OCI-LY7 (cell line): Measurements from ENCODE around the gene RFC1. TPM values are rescaled to one million over a fixed set of nuclear protein-coding genes. Genes with fewer than 3 reads are reported as not detected.

Source experiments
- BruUV-seq: library from RNA; stranded (reverse); fragments of 400-500 nt; replicated peaks from 2 replicates; lab custom pipeline; 2021; lab: Mats Ljungman, UMichigan
- CTCF ChIA-PET: fragments of 300-600 bp; sonication (Branson Sonifier 250); formaldehyde crosslinking; loops from one replicate; lab custom pipeline; 2022; ENCODE audit warnings: antibody characterized with exemption; ENCODE audit not compliant: unreplicated experiment; lab: Charles Lee
- POLR2A ChIA-PET: fragments of 300-600 bp; sonication (Branson Sonifier 250); formaldehyde crosslinking; loops from one replicate; lab custom pipeline; 2022; ENCODE audit warnings: antibody characterized with exemption; lab: Charles Lee
- DNase-seq: peaks from one replicate; pipeline ENCODE4 v3.0.0-alpha.2; 2015; ENCODE audit warnings: low spot score
- H2AFZ ChIP-seq: fragments of 200-600 bp; sonication (generic), shearing (Covaris generic); 2 replicates; pipeline ENCODE4 v1.6.1; 2014; ENCODE audit warnings: mild to moderate bottlenecking, antibody characterized with exemption, low read length, moderate library complexity
- H3K27ac ChIP-seq: fragments of 200-600 bp; sonication (generic); 2 replicates; pipeline ENCODE4 v1.5.1; 2014; ENCODE audit warnings: mixed run types, low read depth, mild to moderate bottlenecking, moderate library complexity, low read length, inconsistent platforms; ENCODE audit not compliant: poor library complexity, severe bottlenecking
- H3K36me3 ChIP-seq: fragments of 200-600 bp; sonication (generic); 2 replicates; pipeline ENCODE4 v1.6.1; 2014; ENCODE audit warnings: mild to moderate bottlenecking, antibody characterized with exemption, low read length, moderate library complexity, mixed read lengths; ENCODE audit not compliant: insufficient read depth
- H3K4me1 ChIP-seq: fragments of 200-600 bp; sonication (generic); 2 replicates; pipeline ENCODE4 v1.5.1; 2014; ENCODE audit warnings: mild to moderate bottlenecking, low read length; ENCODE audit not compliant: insufficient read depth, poor library complexity, severe bottlenecking
- H3K4me2 ChIP-seq: fragments of 200-600 bp; sonication (generic); 2 replicates; pipeline ENCODE4 v1.6.1; 2014; ENCODE audit warnings: mild to moderate bottlenecking, low read length
- H3K4me3 ChIP-seq: fragments of 200-600 bp; sonication (generic); 2 replicates; pipeline ENCODE4 v1.5.1; 2014; ENCODE audit warnings: mild to moderate bottlenecking, low read depth, low read length; ENCODE audit not compliant: poor library complexity, severe bottlenecking
- H3K79me2 ChIP-seq: fragments of 200-600 bp; sonication (generic); 2 replicates; pipeline ENCODE4 v1.6.1; 2016; ENCODE audit warnings: low read depth, mild to moderate bottlenecking, low read length, moderate library complexity, mixed read lengths; ENCODE audit not compliant: insufficient read depth
- H3K9me2 ChIP-seq: fragments of 200-600 bp; sonication (generic); 2 replicates; pipeline ENCODE4 v1.6.1; 2016; ENCODE audit warnings: mild to moderate bottlenecking, low read length, mixed read lengths; ENCODE audit not compliant: insufficient read depth
- H3K9me3 ChIP-seq: fragments of 200-600 bp; sonication (generic); 2 replicates; pipeline ENCODE4 v1.6.1; 2014; ENCODE audit warnings: mild to moderate bottlenecking, mixed run types, low read length, mixed read lengths
- H4K20me1 ChIP-seq: fragments of 200-600 bp; sonication (generic); 2 replicates; pipeline ENCODE4 v1.6.1; 2014; ENCODE audit warnings: mild to moderate bottlenecking, antibody characterized with exemption, low read length, moderate library complexity, mixed read lengths; ENCODE audit not compliant: insufficient read depth
- CTCF ChIP-seq: fragments of 200-600 bp; sonication (generic); conservative IDR thresholded peaks from 2 replicates; pipeline ENCODE4 v1.5.1; 2014; ENCODE audit warnings: mild to moderate bottlenecking, antibody characterized with exemption, low read length, moderate library complexity, mixed read lengths
- EZH2phosphoT487 ChIP-seq: fragments of 200-600 bp; sonication (generic); IDR thresholded peaks from 2 replicates; pipeline ENCODE4 v1.6.1; 2018; ENCODE audit warnings: low read depth, borderline replicate concordance, mild to moderate bottlenecking, mixed run types, antibody characterized with exemption, low read length, moderate library complexity, mixed read lengths
- intact Hi-C: fragments of 100-400 bp; cut with micrococcal nuclease; formaldehyde crosslinking; loops from one replicate; pipeline ENCODE4 v1.10.0; 2022; ENCODE audit not compliant: unreplicated experiment
- total RNA-seq, 2 experiments: library from RNA; depleted of rRNA in 1 of 2; stranded (reverse); fragments of >200 nt in 1 of 2; shearing (Covaris generic) in 1 of 2; gene quantifications; 2 replicates each; pipeline ENCODE4 v1.2.3, GENCODE V29; 2014 to 2022

RFC1 gene
- total RNA-seq, 2 experiments from 2014 or later = 72.7 to 129 TPM

- ChIA-PET CTCF (no interaction called here), POLR2A (interaction anchor here (1.0 kb wide), 2 partner anchors 45 to 166 kb away, joined by 3 read pairs; no protein-coding TSS in a partner anchor)
- no peak overlapping the region for H3K27ac ChIP-seq
- intact Hi-C loops = loop anchor here (5.0 kb wide), 1 partner anchor 273 kb away; no protein-coding TSS in a partner anchor
- peak overlapping the region; percentile 24; the same call in 1 of the 2 replicates for H3K4me2 ChIP-seq
- TF ChIP-seq CTCF (peak; percentile 74), EZH2phosphoT487 (no peak)
- no peak overlapping the region for H3K4me3 ChIP-seq
- H3K9me3 ChIP-seq = no peaks in the 10 kb centered on the region
- peaks cover 6% of the 10 kb centered on the region for H3K4me1 ChIP-seq
- H3K9me2 ChIP-seq = no peaks in the 10 kb centered on the region
- no peaks in the 10 kb centered on the region for H3K79me2 ChIP-seq
- H2AFZ ChIP-seq = peak overlapping the region; percentile 72; the same call in 1 of the 2 replicates
- BruUV-seq = no TSS peak
- peak; percentile 40 for DNase-seq
- H3K36me3 ChIP-seq = no peaks in the 10 kb centered on the region
- H4K20me1 ChIP-seq = no peaks in the 10 kb centered on the region
Observed at GRCh38 chr4:39410415-39410814, 44.3 kb upstream of the RFC1 start.

- Histone ChIP-seq H4K20me1 (no peaks in the 10 kb centered on the region), H3K36me3 (no peaks in the 10 kb centered on the region), H3K27ac (no peak overlapping the region), H3K9me2 (no peaks in the 10 kb centered on the region), H3K4me2 (no peak overlapping the region), H3K9me3 (no peaks in the 10 kb centered on the region), H3K4me1 (peaks cover 10% of the 10 kb centered on the region), H2AFZ (no peak overlapping the region), H3K4me3 (no peak overlapping the region), H3K79me2 (no peaks in the 10 kb centered on the region)
- intact Hi-C loops = no loop called here
- TF ChIP-seq CTCF = no peak
- TF ChIP-seq EZH2phosphoT487 = no peak
- no peak for DNase-seq
- no TSS peak for BruUV-seq
- ChIA-PET POLR2A (interaction anchor here (0.6 to 2.3 kb wide), 8 partner anchors 10 to 1937 kb away, joined by 3 to 15 read pairs (median 4); no protein-coding TSS in a partner anchor), CTCF (no interaction called here)
Observed at GRCh38 chr4:39407584-39407885, 41.4 kb upstream of the RFC1 start.

- POLR2A ChIA-PET = interaction anchor here (0.5 to 2.3 kb wide), 7 partner anchors 7 to 698 kb away, joined by 3 to 15 read pairs (median 3); no protein-coding TSS in a partner anchor
- no peaks in the 10 kb centered on the region for H3K79me2 ChIP-seq
Observed at GRCh38 chr4:39406763-39407583, 40.8 kb upstream of the RFC1 start, which contains the start of gene KLB. TSS of gene KLB (plus strand) at chr4:39406930. CDS start at chr4:39406950, 20 bp downstream.

More at GRCh38 chr4:39406763-39407583, 40.8 kb upstream of the RFC1 start, which contains the start of gene KLB:
- H3K4me3 ChIP-seq = no peak within 1 kb of the TSS
- no peak within 1 kb of the TSS for H3K27ac ChIP-seq
- H3K4me2 ChIP-seq = no peak within 1 kb of the TSS
- TF ChIP-seq CTCF = no peak
- TF ChIP-seq EZH2phosphoT487 = no peak
- peaks cover 10% of the 10 kb centered on the region for H3K4me1 ChIP-seq
- CTCF ChIA-PET = no interaction called here
- DNase-seq = no peak
- H2AFZ ChIP-seq = no peak within 1 kb of the TSS
- no peaks in the 10 kb centered on the region for H4K20me1 ChIP-seq
- no peaks in the 10 kb centered on the region for H3K9me3 ChIP-seq
- no peaks in the 10 kb centered on the region for H3K36me3 ChIP-seq
- BruUV-seq = no TSS peak
- H3K9me2 ChIP-seq = no peaks in the 10 kb centered on the region
- intact Hi-C loops = no loop called here
